Measurements from ENCODE around the gene DEDD2.

DEDD2 gene

GRCh38 chr19:42248270-42249148 lies 31.0 kb upstream of the DEDD2 start:
- DNase-seq = no peak

DNA sequence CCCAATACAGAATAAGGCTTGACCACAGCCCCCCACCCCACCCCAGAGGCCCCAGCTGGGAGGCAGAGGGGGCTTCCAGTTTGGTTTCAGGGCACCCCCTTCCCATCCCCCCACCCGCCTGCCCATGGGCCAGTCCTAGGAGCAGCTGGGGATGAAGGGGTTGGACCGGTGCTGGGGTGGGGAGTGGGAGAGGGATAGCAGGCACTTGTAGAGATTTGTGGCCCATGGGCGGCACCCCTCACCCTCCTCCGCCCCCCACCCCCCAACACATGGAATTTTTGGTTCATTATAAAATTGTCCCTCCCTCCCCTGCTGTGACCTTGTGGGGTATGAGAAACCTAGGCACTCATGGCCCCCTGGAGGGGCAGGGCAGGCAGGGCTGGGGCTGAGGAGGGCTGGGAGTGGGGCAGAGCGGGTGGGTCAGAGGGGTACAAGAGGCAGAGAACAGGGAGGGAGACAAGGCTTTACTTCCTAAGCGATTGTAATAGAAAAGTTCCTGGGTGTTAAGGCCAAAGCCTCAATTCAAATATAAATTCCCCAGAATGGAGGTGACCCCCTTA lies 30.2 kb upstream of the DEDD2 start:
- no peak for DNase-seq

- DNase-seq = no peak
Measured at GRCh38 chr19:42246922-42247639, 29.6 kb upstream of the DEDD2 start.

GRCh38 chr19:42246143-42246921 lies 28.9 kb upstream of the DEDD2 start:
- peak; percentile 85 for DNase-seq

DNA sequence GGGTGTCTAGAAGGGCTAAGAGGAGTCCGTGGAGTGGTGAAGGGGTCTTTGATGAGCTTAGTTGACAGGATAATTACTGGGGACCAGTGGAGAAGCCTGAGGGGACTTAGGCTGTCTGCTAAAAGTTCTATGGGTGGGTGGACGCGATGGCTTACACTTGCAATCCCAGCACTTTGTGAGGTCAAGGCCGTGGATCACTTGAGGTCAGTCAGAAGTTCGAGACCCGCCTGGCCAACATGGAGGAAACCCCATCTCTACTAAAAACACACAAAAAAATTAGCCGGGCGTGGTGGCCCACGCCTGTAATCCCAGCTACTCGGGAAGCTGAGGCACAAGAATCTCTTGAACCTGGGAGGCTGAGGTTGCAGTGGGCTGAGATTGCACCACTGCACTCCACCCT lies 27.8 kb upstream of the DEDD2 start:
- no peak for DNase-seq

DNA sequence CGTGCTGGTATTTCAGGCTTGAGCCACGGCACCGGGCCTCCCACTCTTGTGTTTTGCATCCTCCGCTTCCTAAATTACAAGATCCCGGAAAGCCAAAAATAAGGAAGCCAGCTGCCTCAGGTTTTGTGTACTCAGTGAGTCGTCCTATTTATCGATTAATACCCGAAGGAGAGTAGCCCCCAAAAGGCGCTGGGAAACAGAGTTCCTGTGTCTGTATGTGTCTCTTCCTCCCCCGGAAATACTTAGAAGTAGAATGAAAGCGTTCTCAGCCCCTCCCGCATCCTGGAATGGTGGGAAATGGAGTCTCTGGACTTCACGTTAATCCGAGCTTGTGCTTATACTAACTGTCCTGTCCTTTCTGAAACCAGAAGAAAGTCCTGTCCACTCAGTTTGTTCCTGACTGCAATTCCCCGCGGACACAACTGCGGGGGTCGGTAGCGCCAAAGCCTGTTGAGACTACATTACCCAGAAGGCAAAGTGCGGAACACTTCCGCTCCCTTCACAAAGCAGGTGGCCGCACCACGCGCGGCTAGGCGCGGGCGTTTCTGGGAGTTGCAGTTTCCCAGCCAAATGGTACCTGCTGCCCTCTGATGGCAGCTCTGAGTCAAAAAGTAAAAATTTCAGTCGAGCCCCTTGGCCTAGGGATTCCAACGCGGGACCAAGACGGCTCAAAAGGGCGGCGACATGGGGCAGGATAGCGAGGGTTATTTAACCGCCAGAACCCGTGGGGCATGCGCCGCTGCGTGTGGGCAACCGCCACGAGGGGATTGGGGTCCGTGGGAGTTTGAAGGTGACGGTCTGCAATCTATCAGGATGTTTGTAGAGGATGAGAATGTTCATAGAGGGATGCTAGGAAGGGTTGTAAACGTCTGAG lies 27.1 kb upstream of the DEDD2 start:
- DNase-seq = peak; percentile 94

GRCh38 chr19:42242512-42243409 lies 25.3 kb upstream of the DEDD2 start, which contains the start of gene GSK3A:
TSS of gene GSK3A (minus strand) at chr19:42242602. CDS start at chr19:42242465, 137 bp downstream.
- peak; percentile 100 for DNase-seq

DNA sequence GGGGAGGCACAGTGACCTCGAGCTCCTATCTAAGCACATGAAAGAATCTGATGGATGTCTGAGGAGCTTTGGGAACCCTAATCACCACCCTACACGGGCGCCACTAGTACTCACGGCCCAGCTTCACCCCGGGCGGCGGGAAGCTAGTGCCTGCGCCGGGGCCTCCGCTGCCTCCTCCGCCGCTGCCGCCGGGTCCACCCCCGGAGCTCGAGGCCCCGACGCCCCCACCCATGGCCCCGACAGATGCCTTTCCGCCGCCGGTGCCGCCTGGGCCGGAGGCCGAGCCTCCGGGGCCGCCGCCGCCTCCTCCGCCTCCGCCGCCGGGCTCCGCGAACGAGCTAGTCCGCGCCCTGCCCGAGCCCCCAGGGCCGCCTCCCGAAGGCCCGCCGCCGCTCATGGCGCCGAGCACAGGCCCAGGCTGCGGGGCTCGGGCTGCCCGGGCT lies 24.6 kb upstream of the DEDD2 start:
- DNase-seq = no peak

DNA sequence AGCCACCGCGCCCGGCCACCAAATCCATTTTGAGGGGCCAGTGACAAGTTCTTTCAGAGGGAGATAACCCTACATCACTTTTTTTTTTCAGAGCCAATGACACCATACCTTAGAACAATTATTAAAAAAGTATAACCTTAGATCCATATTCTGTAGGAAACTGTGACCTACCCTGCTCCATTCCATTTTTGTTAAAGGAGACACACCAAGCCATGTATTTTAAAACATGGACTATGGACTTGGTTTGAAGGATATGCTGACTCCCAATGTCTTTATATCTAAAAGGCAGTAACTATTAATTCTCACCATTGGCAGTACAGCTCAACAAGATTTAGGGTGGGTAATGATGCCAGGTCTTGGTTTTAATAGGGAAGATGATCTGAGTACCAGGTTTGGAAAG lies 23.8 kb upstream of the DEDD2 start:
- DNase-seq = no peak

GRCh38 chr19:42239544-42240220 lies 22.2 kb upstream of the DEDD2 start:
- no peak for DNase-seq

DNA sequence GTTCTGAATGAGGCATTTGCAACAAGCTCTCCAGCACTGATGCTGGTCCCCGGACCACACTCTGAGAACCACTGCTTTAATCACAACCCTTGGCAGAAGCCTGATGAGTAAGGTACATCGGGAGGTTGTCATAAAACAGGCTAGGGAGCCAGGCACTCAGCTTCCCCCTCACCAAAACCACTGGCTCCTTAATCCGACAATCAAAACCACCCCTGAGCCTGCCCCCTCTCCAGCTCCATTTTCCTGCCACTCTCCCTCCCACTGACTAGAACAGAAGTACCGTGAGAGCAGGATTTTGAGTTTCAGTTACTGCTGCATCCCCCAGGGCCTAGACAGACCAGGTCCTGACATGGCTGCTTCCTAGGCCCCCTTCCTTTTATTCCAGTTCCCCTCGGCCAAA lies 17.7 kb upstream of the DEDD2 start:
- no peak for DNase-seq

- no peak for DNase-seq
Measured at GRCh38 chr19:42234364-42234763, 16.9 kb upstream of the DEDD2 start.

DNA sequence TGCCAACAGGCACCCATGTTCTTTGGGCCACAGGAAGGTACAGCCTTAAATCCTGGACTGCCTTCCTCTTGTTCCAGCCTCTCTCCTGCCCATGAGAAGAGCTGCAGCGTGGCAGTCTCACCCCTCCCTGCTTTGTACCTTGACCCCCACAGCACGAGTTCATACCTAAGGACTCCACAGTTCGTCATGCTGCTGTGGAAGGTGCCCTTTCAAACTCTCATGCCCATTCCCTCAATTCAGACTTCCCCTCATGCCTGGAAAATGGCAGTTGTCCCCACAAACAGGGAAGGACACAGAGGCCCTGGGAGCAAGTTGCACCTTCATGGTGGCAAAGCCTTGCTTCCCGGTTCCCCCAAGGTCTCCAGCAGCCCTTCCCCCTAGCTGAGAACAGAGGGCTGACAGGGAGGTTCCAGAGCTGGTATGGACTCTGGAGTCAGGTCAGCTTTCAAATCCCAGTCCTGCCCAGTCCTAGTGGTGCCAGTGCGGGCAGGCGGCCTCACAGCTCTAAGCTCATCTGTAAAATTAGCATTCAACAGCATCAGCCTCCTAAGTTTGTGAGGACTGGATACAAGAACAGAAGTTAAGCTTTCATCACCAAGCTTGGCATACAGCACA lies 16.3 kb upstream of the DEDD2 start:
- no peak for DNase-seq

DNA sequence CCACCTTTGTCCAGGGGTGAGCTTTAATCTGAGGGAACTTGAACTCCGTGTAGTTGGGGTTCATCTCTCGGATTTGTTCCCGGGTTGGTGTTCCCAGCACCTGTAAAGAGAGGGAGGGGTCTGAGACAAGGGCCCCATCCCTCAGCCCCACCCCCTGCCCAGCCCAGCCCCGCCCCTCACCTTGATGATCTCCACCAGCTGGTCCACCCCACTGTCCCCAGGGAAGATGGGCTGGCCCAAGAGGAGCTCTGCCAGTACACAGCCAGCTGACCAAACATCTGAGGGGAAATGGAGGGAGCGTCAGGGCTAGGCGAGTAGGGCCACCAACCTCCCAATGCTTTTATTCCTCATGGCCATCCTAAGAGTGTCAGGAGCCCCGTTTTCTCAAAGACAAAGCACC lies 15.6 kb upstream of the DEDD2 start:
- DNase-seq = no peak

- DNase-seq = no peak
Measured at GRCh38 chr19:42232435-42232834, 15.0 kb upstream of the DEDD2 start.

DNA sequence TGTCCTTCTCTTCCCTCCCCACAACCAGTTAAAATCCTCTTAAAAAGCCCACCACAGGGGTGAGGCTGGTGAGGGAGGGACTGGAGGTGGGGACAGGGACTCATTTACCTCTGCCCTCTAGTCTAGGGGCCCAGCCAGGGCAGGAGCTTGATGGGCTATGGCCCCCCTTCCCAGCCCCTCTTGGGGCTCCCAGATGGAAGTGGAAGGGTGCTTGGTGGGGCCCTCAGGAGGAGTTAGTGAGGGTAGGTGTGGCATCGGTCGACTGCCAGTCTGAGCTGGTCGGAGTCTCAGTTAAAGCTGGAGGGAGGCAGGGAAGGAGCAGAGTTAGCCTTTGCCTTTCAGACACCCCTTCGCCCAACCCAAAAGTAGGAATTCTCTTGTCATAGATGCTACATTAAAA lies 13.1 kb upstream of the DEDD2 start:
- no peak for DNase-seq

GRCh38 chr19:42229855-42230351 lies 12.4 kb upstream of the DEDD2 start:
- DNase-seq = no peak

GRCh38 chr19:42229301-42229854 lies 11.9 kb upstream of the DEDD2 start:
- DNase-seq = no peak

DNA sequence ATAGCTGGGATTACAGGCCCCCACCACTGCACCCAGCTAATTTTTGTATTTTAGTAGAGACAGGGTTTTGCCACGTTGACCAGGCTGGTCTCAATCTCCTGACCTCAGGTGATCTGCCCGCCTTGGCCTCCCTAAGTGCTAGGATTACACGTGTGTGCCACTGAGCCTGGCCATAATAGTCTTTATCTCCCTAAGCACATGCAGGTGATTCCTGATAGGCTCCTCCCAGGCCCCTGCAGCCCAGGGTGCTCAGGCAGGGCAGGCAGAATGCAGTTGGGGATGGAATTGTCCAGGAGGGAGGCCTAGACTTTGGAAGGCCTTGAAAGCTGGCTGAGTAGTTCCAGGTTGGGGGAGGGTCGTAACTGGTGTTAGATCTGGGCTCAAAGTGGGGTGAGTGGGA lies 11.2 kb upstream of the DEDD2 start:
- no peak for DNase-seq
